Mucosa of rectum (tissue), 2 donors: ENCODE data around the gene PALLD.

Experiments used
- H3K27ac ChIP-seq, 2 donors: one replicate each; pipeline ENCODE4 v1.7.0; 2013; ENCODE audit warnings: inconsistent platforms in 2 of 2, low read depth in 2 of 2, low read length in 2 of 2
- H3K27me3 ChIP-seq, 2 donors: one replicate each; pipeline ENCODE4 v1.7.0; 2013; ENCODE audit warnings: low read length in 2 of 2; ENCODE audit not compliant: control insufficient read depth in 2 of 2, insufficient read depth in 2 of 2
- H3K36me3 ChIP-seq, 2 donors: one replicate each; pipeline ENCODE4 v1.7.0; 2013; ENCODE audit warnings: low read length in 2 of 2; ENCODE audit not compliant: control insufficient read depth in 2 of 2, insufficient read depth in 2 of 2
- H3K4me1 ChIP-seq, 2 donors: one replicate each; pipeline ENCODE4 v1.7.0; 2013; ENCODE audit warnings: low read length in 2 of 2, mild to moderate bottlenecking in 1 of 2; ENCODE audit not compliant: control insufficient read depth in 2 of 2, insufficient read depth in 2 of 2
- H3K4me3 ChIP-seq, 2 donors: one replicate each; pipeline ENCODE4 v1.7.0; 2013; ENCODE audit warnings: low read length in 2 of 2
- H3K9ac ChIP-seq, 2 donors: one replicate each; pipeline ENCODE4 v1.7.0; 2013; ENCODE audit warnings: low read length in 2 of 2, low read depth in 1 of 2, mild to moderate bottlenecking in 1 of 2
- H3K9me3 ChIP-seq, 2 donors: one replicate each; pipeline ENCODE4 v1.7.0; 2013; ENCODE audit warnings: low read length in 2 of 2; ENCODE audit not compliant: control insufficient read depth in 2 of 2
- donor health status: healthy.
- donor health status: Normal muscosa, but diverticular disease.

The PALLD gene

GRCh38 chr4:168846414-168846813 lies 349.6 kb downstream of the PALLD start:
- Histone ChIP-seq H3K27ac (no peak overlapping the region), H3K4me3 (no peak overlapping the region), H3K27me3 (no peaks in the 10 kb centered on the region), H3K9ac (no peak overlapping the region), H3K9me3 (no peaks in the 10 kb centered on the region), H3K4me1 (peaks cover 0 to 8% of the 10 kb centered on the region in 2 donors), H3K36me3 (peaks cover 0 to 3% of the 10 kb centered on the region in 2 donors)

DNA sequence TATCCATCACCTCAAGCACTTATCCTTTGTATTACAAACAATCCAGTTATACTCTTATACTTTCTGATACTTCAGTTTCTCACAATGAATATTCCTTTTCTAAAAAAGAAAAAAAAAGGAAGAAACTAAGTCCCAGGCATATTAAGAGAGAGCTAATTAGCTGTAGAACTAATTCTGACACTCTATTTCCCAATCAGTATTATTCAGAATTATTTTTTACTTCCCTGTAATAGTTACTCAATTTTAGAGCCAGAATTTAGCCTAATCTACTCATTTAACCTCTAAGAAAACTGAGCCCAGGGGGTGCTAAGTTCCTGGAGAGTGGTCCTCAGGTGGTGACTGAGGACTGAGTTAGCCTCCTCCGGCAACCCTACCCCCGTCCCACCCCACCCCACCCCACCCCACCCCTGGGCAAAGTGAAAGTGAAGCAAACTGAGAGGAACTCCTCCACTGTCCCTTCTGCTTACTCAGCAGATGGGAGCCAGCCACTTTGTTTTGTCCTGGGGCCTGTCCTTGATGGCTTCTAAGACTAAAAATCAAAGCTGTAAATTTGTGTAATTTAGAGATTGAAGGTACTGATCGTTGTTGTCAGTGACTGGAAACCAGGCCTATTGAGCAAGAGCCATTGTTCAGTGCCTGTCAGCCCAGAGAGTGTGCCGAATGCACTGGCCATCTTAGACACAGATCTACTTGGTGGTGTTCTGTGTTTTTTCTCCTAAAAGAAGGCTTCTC lies 351.1 kb downstream of the PALLD start:
- peak overlapping the region in 1 of 2 donors; percentile 6 for H3K9ac ChIP-seq
- H3K4me3 ChIP-seq: peak overlapping the region in 1 of 2 donors; percentile 23
- H3K4me1 ChIP-seq: peaks cover 0 to 8% of the 10 kb centered on the region in 2 donors
- H3K27ac ChIP-seq: peak overlapping the region; percentile 50 to 64
- H3K27me3 ChIP-seq: no peaks in the 10 kb centered on the region
- H3K9me3 ChIP-seq: no peaks in the 10 kb centered on the region
- peaks cover 0 to 3% of the 10 kb centered on the region in 2 donors for H3K36me3 ChIP-seq

- Histone ChIP-seq H3K36me3 (no peaks in the 10 kb centered on the region), H3K9me3 (no peaks in the 10 kb centered on the region), H3K27me3 (no peaks in the 10 kb centered on the region), H3K27ac (peak overlapping the region in 1 of 2 donors; percentile 20), H3K9ac (no peak overlapping the region), H3K4me1 (peaks cover 0 to 11% of the 10 kb centered on the region in 2 donors), H3K4me3 (peak overlapping the region in 1 of 2 donors; percentile 14)
Observed at GRCh38 chr4:168849030-168849675, 352.3 kb downstream of the PALLD start.

DNA sequence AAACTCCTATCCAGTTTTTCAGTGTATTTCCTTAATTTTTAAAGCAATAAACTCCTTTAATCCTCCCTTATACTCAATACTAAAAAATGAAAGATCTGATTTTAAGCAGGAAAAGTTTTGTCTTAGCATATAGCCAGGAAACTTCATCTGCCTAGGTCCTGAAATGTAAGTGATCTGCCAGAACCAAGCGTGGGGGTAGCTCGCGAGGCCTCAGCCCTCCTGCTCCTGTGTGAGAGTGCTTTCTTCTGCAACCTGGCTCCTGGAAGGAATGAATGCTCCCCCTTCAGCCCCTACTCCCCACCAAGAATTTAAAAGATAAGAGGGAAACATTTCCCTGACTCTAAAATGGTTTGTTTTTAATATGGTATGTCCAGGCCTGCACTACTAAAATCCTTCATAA lies 353.1 kb downstream of the PALLD start:
- no peak overlapping the region for H3K4me3 ChIP-seq
- no peaks in the 10 kb centered on the region for H3K27me3 ChIP-seq
- H3K36me3 ChIP-seq: no peaks in the 10 kb centered on the region
- peaks cover 0 to 11% of the 10 kb centered on the region in 2 donors for H3K4me1 ChIP-seq
- H3K9me3 ChIP-seq: no peaks in the 10 kb centered on the region
- H3K27ac ChIP-seq: no peak overlapping the region
- no peak overlapping the region for H3K9ac ChIP-seq

GRCh38 chr4:168852387-168852786 lies 355.5 kb downstream of the PALLD start:
- H3K9me3 ChIP-seq: no peaks in the 10 kb centered on the region
- no peak overlapping the region for H3K4me3 ChIP-seq
- no peak overlapping the region for H3K27ac ChIP-seq
- no peaks in the 10 kb centered on the region for H3K27me3 ChIP-seq
- H3K9ac ChIP-seq: no peak overlapping the region
- H3K36me3 ChIP-seq: no peaks in the 10 kb centered on the region
- H3K4me1 ChIP-seq: peaks cover 0 to 11% of the 10 kb centered on the region in 2 donors

GRCh38 chr4:168852933-168853713 lies 356.3 kb downstream of the PALLD start:
- Histone ChIP-seq H3K4me3 (no peak overlapping the region), H3K9me3 (no peaks in the 10 kb centered on the region), H3K36me3 (no peaks in the 10 kb centered on the region), H3K9ac (no peak overlapping the region), H3K27me3 (no peaks in the 10 kb centered on the region), H3K4me1 (peaks cover 0 to 11% of the 10 kb centered on the region in 2 donors), H3K27ac (peak overlapping the region; percentile 0 to 49)

- peaks cover 0 to 6% of the 10 kb centered on the region in 2 donors for H3K4me1 ChIP-seq
- peak overlapping the region; percentile 32 to 49 for H3K27ac ChIP-seq
Observed at GRCh38 chr4:168853770-168854169, 356.9 kb downstream of the PALLD start.

DNA sequence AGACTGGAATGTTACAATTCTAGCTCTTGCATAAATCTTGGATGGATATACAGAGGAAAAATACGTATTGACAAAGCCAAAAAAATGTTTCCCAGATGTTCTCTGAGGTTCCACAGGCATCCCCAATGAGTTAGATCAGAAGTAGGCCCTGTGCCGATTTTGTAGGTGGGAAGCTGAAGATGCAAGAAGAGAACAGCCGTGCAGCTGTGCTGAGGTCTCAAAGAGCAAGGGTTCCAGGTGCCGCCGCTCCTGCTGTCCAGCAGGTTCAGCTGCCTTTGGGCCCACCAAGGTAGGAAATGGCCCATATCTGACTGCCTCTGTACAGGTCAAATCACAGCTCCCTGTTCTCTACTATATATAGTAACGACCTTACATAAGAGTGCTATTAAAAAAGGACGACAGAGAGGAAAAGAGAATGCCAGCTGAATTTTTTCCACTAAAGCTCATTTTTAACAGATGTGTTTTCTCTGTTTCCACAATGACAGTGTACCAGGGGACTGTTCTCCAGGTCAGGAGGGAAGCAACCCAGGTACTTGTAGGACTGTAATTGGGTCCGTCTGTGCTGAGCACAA lies 357.6 kb downstream of the PALLD start:
- H3K27ac ChIP-seq: peak overlapping the region; percentile 32 to 49
- peaks cover 2 to 4% of the 10 kb centered on the region in 2 donors for H3K36me3 ChIP-seq

More at GRCh38 chr4:168853770-168854169, 356.9 kb downstream of the PALLD start:
- Histone ChIP-seq H3K36me3 (no peaks in the 10 kb centered on the region), H3K9me3 (no peaks in the 10 kb centered on the region), H3K4me3 (no peak overlapping the region), H3K9ac (no peak overlapping the region), H3K27me3 (no peaks in the 10 kb centered on the region)

DNA sequence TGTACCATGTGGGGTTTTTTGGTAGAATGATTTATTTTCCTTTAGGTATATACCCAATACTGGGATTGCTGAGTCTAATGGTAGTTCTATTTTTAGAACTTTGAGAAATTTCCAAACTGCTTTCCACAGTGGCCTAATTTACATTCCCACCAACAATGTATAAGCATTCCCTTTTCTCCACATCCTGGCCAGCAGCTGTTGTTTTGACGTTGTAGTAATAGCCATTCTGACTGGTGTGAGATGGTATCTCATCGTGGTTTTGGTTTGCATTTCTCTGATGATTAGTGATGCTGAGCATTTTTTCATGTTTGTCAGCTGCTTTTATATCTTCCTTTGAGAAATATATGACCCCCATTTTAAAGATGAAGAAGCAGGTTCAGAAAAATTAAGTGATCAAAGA lies 359.5 kb downstream of the PALLD start:
- no peaks in the 10 kb centered on the region for H3K9me3 ChIP-seq

More for the DNA sequence above, 357.6 kb downstream of the PALLD start:
- Histone ChIP-seq H3K9me3 (no peaks in the 10 kb centered on the region), H3K4me1 (peaks cover 0 to 3% of the 10 kb centered on the region in 2 donors), H3K9ac (no peak overlapping the region), H3K27me3 (no peaks in the 10 kb centered on the region), H3K4me3 (no peak overlapping the region)

More for the DNA sequence above, 359.5 kb downstream of the PALLD start:
- H3K27ac ChIP-seq: no peak overlapping the region
- no peak overlapping the region for H3K4me3 ChIP-seq
- no peaks in the 10 kb centered on the region for H3K27me3 ChIP-seq
- no peak overlapping the region for H3K9ac ChIP-seq
- peaks cover 2 to 4% of the 10 kb centered on the region in 2 donors for H3K36me3 ChIP-seq
- peaks cover 0 to 3% of the 10 kb centered on the region in 2 donors for H3K4me1 ChIP-seq
